Measurements from ENCODE around the gene SPATA17.

Gene SPATA17

GRCh38 chr1:217917281-217917887 lies 286.2 kb downstream of the SPATA17 start:
- DNase-seq (ENCODE audit: low read depth): no peak

DNA sequence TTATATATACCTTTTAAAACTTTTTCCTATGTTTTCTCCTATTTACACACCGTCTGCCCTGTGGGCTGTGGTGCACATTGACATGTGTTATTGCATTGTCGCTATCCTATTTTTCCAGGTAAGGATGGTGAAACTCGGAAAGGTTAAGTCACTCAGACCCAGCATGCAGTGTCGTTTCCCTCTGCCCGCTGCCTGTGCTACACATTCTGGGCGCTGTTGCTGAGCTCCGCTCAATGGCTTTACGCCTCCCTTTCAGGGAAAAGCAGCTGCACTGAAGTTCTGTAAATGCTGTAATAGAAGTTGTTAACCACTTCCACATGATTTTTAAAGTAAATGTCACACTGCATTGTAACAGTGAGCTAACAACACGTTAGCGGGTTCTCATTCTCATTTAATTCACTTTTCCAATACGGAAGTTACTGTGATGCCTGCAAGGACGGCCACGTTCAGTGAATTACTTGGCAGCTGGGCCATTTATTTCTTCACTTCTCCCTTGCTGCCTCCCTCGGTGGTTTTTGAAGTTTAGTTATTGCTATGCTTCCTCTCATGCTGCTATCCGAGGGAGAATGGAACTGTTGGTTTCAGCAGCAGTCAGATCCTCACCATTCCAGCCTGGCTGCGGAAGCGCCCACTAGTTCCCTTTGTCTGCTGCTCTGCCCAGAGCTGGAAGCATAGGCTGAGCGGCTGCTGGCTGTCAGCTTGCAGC lies 288.7 kb downstream of the SPATA17 start:
- no peak for DNase-seq (ENCODE audit: low read depth)
